AG08395 (cell line): ENCODE measurements around the gene SEMA3F.
"Not testable (repeated sequence)": the region's sequence is repeated elsewhere in the genome, so short reads cannot be mapped to it uniquely, and the experiment has no call there.

Experiments used
- DNase-seq: peaks from one replicate; pipeline ENCODE4 v3.0.0; 2012; ENCODE audit warnings: mixed read lengths, low spot score

Gene SEMA3F

DNA sequence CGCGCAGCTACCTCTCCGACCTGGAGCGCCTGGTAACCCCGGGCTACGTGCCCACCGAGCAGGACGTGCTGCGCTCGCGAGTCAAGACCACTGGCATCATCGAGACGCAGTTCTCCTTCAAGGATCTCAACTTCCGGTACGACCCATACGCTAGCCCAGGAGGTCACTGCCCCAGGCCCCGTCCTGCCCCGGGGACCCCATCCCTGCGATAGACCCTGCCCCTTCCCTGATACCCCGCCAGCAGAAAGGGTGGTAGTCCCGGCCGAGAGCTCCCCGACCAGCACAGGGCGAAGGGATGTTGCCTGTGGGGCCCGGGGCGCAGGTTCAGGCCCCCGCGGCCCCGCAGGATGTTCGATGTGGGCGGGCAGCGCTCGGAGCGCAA lies 38.6 kb downstream of the SEMA3F start:
- no peak for DNase-seq

DNA sequence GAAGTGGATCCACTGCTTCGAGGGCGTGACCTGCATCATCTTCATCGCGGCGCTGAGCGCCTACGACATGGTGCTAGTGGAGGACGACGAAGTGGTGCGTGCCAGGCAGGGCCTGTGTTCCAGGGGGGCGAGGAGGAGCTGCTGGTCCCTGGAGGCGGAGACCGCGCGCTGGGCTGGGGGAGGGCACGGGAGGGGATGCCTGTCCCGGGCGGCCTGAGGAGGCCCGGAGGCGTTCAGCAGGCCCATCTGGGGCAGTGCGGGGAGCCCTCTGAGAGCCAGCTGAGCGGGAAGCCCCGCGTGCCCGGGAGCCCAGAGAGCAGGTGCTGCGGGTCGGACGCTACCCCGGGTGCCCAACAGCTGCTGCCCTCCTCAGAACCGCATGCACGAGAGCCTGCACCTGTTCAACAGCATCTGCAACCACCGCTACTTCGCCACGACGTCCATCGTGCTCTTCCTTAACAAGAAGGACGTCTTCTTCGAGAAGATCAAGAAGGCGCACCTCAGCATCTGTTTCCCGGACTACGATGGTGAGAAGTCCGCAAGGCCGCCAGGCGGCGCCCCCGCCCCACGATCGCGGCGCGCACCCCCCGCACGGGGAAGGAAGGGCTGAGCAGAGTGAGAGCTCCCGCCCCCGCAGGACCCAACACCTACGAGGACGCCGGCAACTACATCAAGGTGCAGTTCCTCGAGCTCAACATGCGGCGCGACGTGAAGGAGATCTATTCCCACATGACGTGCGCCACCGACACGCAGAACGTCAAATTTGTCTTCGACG lies 39.2 kb downstream of the SEMA3F start:
- peak; percentile 74 for DNase-seq

DNA sequence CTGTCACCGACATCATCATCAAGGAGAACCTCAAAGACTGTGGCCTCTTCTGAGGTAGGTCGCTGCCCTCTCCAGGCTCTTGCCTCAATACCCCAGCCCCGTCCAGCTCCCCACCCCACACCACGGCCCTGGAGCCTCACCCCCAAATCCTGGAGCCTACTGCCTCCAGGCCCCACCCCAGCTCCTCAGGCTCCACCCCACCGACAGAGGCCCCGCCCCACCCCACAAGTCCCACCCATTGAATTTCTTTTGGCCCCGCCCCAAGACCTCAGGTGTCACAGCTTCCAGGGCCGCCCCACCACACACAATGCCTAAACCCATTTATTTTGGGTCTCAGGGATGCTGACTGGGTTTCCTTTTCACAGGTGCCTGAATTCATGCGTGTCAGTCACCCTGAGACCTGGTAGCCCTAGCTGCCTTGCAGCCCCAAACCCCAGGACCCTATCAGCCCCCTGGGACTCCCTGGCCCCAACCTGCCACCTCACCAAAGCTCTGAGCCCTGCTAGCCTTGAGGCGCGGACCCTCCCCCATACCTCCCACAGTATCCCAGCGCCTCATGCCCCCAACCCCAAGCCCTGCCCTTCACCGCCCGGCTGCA lies 39.9 kb downstream of the SEMA3F start:
- no peak for DNase-seq

DNA sequence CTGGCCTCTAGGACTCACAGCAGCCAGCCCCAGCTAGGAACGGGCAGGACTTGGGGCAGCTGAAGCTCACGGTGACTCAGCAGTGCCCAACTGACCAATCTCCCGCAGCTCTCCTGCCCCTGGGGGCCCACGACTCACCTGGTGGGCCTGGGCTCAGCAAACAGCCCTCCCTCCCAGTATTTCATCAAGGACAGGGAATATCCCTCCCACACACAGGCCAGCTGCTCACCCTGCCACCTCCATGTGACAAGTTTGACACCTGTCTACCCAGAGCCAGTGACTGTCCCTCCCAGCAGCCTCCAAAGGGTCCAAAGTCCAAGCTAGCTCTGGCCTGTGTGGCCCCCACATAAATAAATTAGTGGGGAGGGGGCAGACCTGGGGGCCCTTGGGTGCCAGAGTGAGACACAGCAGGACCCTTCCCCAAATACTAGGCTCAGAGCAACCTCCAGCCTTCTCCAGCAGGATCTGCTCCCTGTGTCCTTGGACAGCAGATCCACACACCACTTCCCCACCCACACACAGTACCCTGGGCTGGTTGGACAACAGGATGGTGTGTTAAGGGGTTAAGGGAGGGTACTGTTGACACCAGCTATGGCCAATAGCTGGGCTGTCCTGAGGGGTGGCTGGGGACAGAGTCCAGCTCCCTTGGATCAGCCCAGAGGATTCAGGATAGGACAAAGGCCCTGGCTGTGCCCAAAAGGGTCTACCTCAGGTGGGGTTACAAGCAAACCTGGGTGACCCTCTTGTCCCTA lies 40.6 kb downstream of the SEMA3F start:
- DNase-seq: no peak

DNA sequence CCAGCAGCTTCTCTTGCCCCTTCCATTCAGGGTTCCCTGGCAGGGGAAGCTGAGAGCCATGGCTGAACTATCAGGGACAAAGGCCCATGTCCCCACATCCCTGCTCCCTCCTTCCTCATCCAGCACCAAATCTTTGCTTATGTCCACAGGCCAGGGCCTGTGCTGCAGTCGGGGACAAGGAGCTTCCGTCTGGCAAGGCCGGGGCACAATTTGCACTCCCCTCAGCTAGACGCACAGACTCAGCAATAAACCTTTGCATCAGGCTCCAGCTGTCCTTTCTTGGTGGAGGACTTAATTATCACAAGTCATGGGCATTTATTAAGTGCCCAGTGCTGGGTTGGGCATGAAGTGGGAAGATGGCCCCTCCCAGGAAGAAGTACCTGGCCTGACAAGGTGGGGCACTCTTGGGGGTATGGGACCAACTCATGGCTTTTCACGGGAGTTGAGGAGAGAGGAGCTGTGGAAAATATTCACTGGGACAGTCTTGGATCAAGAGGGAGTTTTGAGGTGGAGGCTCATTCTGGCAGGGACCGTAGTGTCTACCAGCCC lies 41.2 kb downstream of the SEMA3F start:
- DNase-seq: no peak

DNA sequence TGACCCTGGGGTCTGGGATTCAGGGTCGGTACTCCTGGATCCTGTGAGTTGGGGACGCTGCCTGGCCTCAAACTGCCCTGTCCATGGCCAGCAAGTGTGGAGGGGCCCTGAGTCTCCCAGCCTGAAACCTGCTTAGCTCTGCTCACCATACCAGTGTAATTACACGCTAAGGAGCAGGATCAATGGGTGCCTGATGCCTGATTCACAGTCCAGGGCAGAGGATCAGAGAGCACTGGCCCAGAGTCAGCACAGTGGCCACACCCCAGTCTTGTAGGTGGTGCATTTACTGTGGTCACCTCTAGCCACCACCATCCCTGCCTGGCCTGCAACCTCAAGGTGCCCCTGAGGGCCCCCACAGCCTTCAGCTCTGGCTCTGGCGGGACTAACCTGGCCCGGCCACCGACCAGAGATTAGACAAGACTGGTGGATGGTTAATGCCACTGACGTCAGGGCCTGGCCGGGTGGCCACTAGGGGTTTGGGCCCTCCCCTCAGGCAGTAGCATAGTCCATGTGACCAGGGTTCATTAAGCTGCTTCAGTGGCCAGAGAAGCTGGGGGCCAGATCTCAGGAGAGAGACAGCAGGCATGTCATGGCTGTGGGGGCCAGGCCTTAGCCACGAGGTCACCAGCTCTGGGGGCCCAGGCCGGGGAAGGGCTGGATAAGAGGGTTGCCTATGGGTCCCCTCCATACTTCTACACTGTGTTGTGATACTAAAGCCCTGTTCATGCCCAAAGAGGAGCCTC lies 46.6 kb downstream of the SEMA3F start:
- DNase-seq: no peak

DNA sequence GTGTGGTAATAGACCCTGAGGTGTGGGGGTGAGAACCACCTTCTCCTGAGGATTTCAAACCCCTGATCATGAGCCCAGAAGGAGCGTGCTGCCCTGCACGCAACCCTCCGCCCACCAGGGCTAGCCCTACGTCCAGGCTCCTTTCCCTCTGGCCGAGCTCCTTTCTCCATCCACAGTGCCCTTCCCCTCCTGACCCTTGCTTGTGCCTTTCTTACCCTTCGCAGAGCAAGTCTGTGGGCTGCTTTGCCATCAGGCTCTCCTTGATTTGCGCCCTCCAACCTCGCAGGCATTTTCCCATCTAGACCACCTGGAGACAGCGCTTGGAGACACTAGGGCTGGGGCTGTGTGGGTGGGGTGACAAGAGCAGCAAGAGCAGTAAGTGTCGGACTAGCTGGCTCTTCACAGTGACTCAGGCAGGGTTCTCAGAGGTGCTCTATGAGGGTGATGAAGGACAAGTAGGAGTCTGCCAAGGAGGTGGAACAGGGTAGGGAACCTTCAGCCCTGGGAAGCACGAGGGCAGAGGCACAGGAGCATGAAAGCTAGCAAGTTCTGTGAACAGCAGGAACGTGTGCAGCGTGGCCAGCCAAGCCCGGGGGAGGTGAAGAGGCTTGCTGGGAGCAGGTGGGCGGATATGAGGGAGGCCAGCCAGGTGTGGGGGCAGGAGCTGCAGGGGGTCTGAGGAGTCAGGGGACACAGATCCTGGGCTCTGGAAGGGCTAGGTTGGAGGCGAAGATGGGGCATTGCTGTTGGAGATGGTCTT lies 47.4 kb downstream of the SEMA3F start:
- DNase-seq: no peak

DNA sequence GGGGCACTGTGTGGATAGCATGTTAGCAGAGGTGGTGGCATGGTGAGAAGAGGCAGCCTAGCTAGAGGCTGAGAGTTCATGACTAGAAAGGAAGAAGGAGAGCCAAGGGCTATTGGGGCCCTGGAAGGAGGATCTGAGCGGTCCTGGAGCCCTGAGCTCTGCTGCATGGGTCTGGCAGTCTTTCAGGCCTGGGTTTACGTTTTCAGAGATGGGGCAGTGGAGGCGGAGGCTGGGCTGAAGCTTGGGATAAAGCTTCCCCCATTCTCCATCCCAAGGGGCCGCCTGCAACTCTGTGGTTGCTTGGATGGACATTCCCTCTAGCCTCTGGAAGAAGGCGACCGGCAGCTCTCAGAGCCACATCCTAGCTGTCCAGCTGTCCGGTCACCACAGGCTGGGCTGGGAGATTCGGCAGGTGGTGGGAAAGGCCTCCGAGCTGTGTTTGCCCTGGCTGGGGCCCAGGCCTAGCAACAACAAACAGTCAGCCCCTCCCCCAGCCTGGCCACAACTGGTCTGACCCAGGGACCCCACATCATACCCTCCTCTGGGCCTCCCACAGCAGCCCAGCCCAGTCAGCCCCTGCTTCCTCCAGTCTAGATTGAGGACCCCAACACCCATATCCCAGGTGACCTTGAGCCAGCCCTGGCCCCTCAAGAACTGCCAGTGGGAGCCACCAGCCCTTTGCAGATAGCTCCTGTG lies 48.1 kb downstream of the SEMA3F start:
- DNase-seq: no peak

DNA sequence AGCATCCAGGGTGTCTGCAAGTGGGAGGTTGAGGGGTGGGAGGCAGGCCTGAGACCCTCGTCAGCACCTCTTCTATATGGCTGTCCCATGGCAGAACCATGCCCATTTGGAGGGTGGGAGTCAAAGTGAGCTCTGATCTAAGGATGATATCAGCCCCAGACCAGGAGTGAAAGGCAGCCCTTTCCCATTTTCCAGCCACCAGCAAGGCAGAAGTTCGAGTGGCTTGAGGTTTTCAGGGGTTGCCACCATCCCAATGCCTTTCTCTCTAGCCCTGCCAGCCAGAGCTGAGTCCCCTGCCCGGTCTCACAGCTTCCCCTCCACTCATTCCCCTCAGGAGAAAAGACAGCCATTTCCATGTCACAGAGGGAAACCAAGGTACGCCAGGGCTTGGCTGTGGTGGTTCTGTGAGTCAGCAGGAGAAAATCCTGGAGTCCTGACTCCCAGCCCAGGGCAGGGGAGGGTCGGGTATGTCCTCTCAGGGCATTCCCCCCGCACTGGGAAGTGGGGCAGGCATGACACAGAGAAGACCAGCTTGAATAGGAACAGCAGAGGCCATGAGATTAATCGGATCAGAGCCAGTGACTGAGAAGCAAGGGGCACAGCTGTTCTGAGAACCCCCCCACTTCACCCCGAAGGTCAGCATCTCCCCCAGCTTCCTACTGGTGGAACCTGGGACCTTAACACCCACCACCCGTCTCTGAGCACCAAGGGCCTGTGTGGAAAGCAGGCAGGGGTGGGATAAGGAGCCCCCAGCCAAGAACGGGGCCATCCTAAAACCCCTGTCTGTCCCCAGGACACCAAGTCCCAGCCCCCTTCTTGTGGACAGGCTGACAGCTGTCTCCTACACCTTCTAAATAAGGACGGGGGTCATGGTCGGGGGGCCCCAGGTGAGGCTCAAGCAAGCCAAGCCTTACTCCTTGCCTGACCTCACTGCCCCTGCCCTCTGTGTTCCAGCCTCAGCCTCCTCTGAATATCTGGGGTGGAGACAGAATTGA lies 49.0 kb downstream of the SEMA3F start:
- no peak for DNase-seq

DNA sequence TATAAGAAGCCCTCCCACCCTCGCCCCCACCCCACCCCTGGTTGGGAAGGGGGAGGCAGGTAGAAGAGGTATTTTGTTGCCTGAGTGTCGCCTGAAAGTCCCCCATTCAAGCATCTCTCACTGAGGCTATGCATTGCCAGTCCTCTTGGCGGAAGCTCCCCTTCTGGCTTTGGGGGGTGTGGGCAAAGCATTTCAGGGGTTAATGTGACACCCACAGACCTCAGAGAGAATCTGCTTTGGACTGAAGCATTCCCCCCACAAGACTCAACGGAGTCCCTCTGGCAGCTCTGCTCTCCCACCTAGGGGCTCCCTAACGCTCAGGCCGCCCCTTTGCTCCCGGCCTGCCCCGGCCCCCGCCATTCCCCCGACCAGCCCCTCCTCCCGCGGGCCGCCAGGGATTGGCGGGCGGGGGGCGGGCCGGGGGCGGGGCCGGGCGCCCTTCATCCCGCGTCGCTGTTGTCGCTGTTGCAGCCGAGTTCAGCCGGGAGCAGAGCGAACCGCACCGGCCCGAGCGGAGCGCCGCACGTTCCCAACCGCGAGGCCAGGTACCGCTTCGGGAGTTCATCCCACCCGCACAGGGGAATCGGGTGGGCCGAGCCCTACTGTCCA lies 49.8 kb downstream of the SEMA3F start, which contains the start of gene SLC38A3:
TSS of gene SLC38A3 (plus strand) at position 468 of the 609 bp plus-strand sequence. CDS start 8,929 bp downstream, outside the sequence.
- no peak for DNase-seq

DNA sequence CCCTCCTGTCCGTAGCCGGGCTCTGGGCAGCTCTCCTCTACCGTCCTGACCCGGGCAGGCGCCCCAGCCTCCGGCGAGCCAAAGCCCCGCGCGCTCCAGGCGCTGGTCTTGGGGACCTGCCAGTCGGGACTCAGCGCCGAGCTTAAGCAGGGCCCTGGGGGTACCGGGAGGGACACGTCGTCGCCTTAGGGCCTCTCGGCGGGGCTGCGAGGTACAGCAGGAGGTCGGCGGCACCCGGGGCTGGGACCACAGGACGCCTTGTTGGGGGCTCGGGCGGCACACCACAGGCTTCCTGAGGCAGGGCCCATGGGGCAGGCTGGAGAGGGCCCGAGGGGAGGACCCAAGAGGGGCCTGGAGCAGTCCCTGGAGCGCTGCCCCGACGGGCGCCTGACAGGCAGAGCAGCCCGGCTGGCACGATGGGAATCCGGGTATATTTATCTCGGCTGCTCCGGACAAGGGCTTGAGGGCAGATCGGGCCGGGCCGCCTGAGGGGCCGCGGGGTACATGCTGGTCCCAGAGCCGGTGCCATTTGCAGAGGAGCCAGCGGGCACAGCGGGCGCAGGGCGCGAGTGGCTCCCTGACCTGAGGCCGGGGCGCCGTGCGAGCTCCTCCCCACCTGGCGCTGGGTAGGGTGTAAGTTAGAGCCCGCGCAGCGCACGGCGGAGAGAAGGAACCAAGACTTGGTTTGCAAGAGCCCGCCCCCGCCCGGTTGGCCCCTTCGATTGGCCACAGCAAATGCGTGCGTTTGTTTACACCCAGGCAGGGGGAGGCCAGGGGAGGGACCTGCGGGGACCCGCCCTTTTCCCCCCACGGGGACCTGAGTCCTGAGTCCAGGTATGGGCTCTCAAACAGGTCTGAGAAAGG lies 50.5 kb downstream of the SEMA3F start:
- no peak for DNase-seq

DNA sequence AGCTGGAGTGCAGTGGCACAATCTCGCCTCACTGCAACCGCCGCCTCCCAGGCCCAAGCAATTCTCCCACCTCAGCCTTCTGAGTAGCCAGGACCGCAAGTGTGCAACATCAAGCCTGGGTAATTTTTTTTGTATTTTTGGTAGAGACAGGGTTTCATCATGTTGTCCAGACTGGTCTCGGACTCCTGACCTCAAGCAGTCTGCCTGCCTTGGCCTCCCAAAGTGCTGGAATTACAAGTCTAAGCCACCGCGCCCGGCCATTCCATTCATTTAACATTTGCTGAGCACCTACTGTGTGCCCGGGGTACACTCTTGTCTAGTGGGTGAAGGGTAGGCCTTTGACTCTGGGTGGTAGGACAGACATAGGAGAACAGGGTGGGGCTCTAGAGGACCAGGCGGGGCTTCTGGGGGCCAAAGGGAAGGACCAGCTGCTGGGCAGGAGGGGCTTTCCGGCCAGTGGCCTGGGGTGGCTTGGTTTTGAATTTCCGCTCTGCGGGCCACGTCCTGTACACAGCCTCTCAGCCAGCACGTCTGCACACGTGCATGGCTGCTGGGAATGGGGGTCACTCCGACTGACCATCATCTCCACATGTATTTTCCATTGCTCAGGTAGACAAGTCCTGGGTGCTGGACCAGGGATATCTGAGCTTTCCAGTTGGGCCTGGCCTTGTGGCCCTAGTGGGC lies 52.4 kb downstream of the SEMA3F start:
- DNase-seq: no peak

DNA sequence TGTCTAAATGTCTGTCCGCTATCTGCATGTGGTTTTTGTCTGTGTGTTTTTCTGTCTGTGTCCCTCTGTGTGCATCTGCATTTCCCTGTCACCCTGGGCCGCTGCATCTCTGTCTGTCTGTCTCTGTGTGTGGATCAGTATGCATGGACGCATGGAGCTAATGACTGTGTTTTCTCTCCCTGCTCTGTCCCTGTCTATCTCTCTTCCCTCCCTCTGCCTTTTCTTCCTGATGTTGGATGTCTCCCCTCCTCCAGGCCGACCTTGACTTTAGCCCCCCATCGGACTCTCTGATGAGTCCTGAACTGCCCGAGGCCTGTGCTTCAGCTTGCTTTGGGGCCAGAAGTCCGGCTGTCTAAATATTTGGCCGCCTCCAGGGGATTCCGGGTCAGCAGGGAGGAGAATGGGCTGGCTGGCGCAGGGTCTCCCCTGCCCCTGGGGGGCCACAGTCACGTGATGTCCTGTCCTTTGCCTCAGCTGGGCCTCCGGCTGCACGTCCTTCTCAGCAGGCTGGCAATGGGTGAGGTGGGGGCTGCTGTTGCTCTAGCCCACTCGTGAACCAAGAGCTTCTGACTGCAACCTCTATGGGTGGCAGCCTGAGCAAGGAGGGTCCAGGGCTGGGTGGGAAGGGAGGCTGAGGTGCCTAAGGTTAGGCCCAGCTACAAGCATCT lies 53.7 kb downstream of the SEMA3F start:
- no peak for DNase-seq

DNA sequence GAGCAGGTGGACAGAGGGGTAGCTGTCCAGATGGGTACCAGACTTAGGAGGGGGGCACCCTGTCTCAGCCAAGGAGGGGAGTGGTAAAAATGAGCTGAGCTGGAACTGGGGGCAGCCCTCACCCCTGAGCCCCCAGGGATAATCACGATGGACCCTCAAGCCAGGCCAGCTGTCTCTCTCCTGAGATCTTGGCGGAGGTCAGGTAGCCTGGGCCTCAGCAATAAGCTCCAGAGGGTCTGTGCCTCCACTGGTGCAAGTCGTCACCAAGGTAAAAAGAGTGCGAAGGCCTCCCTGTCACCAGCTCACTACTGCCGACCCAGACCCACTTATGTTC lies 55.0 kb downstream of the SEMA3F start:
- no peak for DNase-seq

DNA sequence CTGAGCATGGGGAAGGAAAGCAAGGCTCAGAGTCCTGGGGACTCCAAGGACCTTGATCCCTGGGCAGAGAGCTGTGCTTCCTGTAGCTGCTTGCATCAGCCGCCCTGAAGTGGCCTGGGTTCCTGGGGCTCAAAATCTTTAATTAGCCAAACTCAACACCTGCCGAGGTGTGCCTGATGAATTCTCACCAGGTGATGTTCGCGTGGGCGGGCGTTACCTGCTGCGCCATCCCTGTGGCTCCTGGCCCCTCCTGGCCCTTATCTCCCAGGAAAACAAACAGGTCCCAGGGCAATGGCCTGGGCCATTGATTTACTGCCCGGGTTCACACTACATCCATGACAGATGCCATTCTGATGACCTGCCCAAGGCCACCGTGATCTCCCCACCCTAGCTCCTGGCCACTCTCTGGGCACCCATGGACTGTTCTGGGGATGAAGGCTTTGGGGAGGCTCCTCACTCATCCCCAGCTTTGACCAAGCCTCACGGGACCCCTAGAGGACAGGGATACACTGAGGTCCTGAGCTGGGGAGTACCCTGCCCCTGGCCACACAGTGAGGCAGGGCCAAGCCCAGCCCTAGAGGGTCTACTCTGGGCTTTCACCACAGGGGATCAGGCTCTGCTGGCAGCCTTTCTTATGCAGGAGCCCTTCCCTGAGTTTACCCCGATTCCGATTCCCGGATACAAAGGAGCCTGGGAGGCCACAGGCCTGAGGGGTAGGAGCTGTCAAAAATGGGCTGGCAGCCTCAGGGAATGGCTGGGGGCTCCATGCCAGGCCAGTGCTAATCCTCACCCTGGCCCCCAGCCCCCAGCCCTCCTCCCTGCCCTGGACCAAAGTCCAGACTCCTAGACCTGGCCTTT lies 55.6 kb downstream of the SEMA3F start:
- DNase-seq: no peak

DNA sequence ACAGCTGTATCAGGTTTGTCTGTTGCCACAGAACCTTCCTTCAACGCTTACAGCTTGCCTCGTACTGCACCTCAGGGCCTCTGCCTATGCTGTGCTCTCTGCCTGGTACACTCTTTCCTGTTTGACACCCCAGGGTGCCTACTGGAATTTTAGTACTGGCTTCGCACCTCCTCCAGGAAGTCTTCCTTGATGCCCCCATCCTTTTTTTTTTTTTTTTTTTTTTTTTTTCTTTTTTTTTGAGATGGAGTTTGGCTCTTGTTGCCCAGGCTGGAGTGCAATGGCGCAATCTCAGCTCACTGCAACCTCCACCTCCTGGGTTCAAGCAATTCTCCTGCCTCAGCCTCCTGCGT lies 56.2 kb downstream of the SEMA3F start:
- not testable (repeated sequence) for DNase-seq
